GM18508 (cell line): ENCODE data around the gene SFRP4.

Experiments used
- ATAC-seq: cut with Tn5 transposase; IDR thresholded peaks from one replicate; pipeline ENCODE4 v1.9.1; 2021; ENCODE audit warnings: moderate number of reproducible peaks; ENCODE audit not compliant: insufficient read depth, unreplicated experiment

Gene SFRP4

DNA sequence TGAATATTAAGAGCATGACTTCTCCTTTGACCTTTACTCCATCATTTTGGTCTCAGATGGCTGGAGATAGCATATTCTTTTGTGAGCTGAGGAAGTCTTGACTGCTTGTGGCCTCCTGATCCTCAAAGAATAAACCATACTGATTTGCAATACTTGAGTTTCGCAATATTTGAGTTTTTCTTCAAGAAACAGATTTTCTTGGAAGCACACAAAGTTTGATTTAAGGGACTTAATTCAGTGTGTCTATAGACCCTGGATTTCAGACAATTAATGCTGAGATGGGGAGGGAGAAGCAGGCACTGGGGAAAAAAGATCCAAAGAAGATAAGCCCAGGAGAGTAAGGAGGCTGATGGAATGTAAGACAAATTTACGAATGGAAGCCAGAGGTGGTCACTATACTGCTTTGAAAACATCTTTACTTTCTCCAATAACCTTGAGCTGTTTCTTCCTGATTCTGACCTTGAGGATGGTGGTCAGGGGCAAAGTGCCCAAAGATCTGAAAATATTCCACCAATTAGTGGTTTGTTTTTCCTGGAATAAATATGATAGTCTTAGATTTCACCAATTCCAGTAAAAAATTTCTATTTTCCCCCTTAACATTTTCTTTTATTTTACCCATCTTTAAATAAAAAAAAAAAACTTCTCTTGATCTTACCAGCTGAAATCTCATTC is 11.3 kb upstream of the SFRP4 start:
- ATAC-seq, result no peak

DNA sequence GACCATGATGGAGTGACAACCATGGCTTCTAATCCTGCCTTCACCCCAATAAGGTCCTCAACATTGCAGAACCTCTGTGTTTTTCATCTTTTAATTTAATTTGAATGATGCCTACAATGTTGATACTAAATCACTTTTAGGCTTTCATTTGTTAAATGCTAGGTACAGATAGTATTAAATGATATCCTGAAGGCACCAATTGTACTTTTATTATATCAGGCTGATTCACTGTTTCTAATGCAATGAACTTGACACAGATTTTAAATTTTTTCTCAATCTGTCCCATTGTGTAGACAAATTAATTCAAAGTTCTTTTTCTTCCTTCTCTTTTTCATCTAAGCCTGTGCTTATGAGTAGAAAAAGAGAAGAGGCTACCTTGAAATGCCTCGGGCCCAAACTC is 9.0 kb upstream of the SFRP4 start:
- no peak for ATAC-seq

DNA sequence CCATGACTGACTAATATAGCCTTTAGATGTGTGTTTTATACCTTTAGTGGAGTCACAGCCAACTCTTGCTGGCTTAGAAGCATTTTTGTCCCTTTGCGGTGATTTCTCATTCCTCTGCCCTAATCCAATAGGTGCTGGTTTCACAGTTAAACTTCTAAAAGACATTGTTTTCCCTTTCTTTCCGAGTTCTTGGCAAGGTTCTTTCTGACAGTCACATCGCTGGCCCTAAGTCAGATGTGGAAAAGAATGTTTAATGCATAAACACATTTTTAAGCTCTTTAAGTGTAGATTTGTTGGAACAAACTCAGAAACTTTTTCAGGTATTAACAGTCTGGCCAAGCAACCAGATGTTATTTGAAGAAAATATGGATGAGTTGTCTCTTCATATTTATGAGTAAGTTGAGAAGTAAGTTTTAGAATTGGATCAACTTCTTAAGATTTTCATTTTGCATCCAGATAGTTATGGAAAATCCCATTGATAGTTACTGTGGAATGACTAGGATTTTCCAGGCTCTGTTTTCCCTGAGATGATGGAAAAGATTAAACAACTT is 7.9 kb upstream of the SFRP4 start:
- no peak for ATAC-seq

DNA sequence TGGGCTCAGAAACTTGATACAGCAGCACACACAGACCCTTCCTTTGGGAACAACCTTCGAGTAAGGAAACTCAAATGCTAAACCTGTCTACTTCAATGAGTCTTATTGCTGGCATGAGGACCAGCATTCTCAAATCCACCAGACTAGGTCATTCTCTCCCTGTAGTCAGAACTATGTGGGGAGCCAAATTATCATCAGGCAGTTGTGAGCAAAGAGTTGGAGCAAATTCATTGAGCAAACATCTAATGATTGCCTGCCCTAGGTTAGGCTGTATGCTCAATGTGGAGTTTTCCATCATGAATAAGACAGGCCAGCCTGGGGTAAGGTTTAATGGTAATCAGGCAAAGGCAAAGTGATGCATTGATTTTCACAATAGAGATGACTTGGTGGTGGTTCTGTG is 7.4 kb upstream of the SFRP4 start:
- ATAC-seq, result no peak

DNA sequence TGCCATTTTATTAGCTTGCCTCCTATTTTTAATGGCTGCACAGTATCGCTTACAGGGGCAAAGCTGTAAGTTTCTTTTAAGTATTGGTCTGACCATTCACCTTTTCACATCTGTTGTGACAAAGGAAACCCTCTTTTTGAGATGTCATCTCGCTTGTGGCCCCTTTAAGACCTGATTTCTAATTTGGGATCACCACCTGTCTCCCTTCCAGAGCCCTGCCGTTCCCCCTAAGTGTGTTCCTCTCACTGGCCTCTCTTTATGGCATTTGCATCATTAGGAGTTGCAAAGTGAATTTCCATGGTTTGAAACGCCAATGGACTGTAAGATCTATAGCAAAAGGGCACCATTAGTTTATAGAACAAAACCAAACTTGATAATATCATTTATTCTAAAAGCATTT is 5.3 kb upstream of the SFRP4 start:
- no peak for ATAC-seq

DNA sequence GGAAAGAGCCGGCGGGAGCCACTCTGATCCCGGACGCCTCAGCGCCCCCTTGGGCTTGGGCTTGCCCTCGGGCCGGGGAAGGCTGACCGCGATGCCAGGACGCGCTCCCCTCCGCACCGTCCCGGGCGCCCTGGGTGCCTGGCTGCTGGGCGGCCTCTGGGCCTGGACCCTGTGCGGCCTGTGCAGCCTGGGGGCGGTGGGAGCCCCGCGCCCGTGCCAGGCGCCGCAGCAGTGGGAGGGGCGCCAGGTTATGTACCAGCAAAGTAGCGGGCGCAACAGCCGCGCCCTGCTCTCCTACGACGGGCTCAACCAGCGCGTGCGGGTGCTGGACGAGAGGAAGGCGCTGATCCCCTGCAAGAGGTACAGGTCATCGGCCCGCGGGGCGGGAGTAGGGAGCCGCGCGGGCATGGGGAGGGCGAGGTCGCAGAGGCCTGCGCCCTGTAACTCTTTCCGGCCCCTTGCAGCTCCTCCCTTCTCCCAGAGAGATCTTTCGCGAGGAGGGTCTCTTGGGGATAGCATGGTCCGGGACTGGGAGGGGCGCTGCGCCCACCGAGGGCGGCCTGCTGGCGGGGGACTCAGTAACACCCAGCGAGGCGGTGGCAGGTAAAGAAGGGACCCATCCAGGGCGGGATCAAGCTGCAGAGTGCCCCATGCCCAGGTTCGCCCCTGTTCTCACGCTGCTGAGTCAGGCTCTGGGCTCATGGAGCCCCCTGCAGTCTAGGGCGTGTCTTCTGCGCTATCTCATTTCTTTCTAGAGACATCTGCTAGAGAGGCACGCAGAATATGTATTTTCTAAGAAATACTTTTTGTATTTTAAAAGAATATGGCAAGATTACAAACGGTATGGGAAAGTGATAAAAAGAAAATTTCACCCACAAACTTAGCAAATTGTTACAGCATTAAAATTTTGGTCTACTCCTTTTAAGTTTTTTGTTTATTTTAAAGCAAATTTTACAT is 4.5 kb upstream of the SFRP4 start:
- ATAC-seq, result peak; percentile 21

DNA sequence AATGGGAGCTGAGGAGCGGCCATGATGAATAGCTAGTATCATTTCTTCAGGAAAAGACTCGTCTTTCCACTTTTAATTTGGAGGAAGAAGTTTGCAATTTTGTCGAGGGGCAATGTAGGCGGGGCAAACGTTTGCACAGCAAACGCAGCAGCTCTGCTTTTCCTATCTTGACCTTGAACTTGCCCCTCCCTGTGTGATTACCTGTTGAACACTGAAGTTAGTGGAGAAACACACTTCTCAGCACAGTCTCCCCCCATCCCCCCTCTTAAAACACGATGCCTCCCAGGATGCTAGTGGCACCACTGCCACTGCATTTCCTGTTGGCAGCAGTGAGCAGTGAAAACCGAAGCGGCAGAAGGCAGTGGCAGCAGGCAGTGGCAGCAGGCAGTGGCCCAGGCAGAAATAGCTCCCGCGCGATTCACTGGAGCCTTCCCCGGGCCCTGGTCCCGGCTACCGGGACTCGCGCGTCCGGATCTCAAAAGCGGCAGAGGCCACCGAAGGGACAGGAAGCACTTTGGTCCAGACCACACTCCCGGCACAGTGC is 3.8 kb upstream of the SFRP4 start, which contains the start of gene EPDR1:
TSS of gene EPDR1 (plus strand) at position 336 of the 544 bp plus-strand sequence. CDS start 300 bp downstream, outside the sequence.
- ATAC-seq, result peak; percentile 44

DNA sequence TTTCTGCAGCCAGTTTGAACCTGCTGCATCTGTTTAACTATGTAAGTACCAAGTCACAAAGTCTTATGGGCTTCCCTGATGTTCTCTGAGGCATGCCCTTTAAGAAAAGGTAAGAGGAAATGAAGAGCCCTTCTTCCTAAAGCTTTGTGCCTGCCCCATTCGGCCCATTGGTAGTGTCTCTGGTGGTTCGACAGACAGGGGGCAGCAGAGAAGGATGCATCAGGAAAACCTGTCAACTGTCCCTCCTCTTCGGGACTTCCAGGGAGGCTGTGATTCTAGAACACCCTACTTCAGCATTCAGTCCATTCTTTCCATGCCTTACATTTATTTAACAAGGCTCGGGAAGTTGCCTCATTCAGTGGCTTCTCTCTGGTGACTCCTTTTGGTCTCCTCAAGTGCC is 1.9 kb upstream of the SFRP4 start:
- ATAC-seq, result no peak

DNA sequence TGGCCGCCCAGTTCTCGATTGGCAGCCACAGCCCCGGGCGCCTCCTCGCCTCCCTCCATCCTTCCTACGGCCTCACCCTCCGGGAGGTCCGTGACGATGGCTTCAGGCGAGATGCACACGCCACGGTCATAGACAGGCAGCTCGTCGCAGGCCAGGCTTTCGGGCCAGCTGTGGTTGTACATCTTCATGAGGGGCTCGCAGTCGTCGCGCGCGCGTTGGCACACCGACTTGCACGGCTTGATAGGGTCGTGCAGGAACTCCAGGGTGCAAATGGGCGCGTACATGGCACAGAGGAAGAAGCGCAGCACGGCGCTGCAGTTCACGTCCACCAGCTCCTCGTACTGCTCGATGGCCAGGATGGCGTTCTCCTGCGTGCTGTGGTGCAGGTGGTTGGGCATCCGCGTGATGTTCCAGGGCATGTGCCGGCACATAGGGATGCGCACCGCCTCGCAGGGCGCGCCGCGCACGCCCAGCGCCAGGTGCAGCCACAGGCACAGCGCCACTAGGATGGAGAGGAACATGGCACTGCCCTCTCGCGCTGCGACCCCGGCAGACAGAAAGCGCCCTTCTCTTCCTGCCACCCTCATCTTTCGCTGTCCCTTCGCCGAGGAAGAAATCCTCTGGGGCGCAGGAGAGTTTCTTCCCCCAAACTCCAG is 472 bp downstream of the SFRP4 start:
- no peak for ATAC-seq

DNA sequence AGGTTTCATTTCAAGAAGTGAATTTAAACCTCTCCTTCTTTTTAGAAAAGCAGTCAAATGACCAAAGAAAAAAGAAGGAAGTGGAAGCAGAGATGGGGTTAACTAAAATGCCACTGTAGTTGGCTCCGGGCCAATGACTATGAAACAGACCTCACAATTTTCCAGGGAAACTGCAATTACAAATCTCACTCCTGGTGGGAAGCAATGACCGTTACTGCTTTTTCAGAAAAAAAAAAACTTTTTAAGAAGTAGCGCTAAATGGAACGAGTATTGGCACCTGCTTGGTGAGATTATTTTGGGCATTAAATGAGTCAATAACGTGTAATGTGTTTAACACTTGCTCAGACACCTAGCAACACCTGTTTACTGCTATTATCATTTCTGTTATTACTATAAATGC is 1.2 kb downstream of the SFRP4 start:
- no peak for ATAC-seq

DNA sequence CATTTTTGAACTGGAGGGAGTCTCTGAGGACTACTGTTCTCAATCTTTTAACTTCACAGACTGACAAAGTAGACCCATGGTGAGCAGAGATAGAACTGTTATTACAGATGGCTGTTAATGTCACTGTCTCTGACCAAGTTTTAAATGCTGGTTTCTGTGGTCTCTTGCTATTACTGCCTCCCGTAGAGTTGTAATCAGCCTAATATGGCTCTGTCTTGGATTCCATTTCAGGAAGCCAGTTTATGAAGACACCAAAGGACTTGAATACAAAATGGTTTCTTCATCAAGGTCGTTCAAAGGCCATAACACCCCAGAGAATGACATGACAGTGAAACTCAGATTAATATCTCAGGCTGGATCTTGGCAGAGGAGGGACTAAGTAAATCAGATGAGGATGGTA is 3.9 kb downstream of the SFRP4 start:
- no peak for ATAC-seq

DNA sequence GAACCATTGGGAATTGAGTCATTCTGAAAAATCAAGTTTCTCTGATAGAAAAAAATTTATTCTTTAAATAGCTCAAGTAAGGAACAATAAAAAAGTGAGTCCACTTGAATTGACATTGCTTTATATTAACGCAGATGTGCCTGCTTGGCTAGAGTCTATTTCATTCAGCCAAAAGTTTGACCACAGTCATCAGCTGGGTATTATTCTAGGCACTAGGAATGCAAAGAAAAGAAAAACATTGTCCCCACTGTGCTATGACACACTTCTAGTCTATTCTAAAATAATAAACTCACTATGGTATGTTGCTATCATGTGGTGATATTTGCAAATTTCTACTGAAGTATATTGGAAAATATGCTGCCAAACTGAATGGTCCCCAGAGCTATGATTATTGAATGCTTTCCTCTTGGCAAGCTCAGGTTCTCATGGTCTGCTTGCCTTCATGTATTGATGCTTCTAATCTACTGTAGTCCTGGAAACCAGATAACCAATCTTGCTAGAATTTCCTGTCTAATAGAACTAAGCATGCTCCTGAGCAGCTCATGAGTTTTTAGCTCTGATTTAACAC is 8.3 kb downstream of the SFRP4 start:
- no peak for ATAC-seq

DNA sequence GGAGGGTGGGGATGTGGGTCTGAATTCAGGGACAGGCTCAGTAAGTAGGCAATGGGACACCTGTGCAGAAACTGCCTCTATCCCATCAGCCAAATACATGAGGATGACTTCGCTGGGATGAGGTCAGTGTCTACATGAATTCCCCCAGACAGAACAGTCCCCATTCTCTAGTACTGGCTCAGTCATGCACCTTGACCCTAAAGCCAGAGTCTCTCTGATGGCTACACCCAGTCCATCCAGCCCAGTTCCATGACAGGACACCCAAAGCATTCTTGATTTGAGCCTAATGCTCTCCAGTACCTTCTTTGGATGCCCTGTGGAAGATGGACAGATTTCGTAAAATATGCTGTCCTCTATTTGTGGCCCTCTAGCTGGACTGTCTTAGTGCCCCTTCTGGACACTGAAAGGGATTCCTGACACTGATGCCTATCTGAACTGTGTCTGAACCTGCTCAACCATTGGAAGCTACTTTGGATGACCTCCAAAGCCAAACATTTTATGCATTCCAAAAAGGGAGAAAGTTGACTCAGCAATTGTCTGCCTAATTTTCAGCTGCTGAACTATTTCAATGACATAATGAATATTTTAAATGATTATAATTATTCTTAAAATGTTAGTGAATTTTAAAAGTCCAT is 14.6 kb downstream of the SFRP4 start:
- no peak for ATAC-seq

DNA sequence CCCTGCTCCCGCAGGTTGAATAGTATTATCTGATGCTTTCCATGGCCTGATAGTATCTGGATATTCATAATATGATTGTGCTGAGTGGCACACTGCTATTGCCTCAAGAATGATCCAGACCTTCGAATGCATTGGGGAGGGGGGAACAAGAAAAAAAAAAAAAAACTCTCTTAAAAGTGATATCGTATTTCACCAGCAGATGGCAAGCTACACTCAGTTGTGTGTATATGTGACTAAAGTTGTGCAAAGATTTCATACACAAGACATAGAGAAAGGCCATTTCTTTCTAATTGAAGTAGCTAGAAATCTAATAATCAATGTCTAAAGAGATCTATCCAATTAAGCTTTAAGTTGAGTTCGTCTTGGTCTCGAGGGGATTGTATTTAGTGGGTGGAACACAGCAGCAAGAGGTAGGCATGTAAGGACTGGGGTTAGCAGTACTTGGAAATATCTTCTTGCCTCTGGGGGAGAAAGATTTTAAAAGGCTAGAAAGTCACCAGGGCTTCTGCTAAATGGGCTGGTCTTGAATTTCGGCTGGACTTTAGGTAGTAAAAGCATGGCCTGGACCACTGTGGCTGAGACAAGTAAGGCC is 15.3 kb downstream of the SFRP4 start:
- no peak for ATAC-seq

DNA sequence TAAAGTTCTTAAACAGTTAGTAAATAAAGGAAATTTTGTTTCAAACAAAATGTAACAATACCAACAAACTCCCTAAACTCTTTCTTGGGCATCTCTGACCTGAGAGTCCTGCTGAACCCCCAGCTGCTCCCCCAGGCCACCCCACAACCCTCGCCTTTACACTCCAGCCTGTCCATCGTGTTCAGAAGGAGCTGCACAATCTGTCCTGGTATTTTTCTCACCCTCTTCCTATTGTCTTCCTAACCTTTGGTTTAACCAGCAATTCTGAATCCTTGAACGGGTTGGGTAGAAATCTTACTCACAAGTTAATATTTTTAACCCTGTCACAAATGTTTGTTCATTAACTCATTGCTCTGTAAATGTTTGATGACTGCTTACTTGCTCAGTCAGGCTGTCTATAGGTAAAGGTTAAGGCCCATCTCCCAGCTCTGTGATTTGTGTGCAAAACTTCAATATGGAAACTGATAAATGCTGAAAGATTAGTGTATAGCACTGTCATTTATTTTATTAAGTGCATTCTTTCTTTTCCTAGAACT is 16.8 kb downstream of the SFRP4 start:
- ATAC-seq, result no peak

DNA sequence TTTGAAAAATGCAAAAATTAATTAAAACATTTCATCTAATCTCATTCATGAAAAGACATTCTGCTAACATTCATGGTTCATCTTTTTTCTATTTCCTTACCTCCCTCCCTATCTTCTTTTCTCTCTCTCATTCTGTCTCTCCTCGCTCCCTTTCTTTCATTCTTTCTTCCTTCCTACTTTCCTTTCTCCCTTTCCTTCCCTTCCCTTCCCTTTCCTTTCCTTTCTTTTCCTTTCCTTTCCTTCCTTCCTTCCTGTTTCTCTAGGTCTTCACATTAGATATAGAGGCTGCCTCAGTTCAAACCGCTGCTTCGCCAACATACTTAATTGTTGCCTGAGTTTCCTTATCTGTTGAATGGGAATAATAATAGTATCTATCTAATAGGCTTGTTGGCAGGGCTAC is 21.9 kb downstream of the SFRP4 start:
- no peak for ATAC-seq

DNA sequence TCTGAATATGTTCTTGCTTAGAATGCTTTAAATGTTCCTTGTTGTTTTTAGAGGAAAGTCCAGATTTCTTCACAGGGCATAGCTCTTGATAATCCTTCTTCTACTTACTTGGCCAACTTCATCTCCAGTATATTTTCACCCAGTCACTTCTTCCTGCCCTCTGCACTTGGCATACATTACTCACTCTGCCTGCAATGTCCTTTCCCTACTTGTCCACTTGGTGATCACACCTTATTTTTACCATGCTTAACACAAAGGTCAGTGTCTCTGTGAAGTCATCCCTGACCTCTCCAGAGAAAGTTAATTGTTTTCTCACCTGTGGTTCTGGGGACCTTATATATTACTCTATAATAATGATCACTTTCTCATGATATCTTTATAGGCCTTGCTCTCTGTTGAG is 23.3 kb downstream of the SFRP4 start:
- ATAC-seq, result no peak

DNA sequence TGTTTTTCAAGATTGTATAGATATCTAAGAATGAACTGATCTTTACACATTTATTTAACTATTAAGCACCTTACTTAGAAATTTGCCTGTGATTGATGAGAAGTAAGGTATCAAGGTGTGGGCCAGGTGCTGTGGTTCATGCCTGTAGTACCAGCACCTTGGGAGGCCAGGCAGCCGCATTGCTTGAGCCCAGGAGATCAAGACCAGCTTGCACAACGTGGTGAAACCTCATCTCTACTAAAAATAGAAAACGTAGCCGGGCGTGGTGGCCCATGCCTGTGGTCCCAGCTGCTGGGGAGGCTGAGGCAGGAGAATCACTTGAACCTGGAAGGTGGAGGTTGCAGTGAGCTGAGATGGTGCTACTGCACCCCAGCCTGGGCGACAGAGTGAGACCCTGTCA is 34.5 kb downstream of the SFRP4 start:
- ATAC-seq, result no peak
